Measurements from ENCODE around the gene CAMSAP1.

DNA sequence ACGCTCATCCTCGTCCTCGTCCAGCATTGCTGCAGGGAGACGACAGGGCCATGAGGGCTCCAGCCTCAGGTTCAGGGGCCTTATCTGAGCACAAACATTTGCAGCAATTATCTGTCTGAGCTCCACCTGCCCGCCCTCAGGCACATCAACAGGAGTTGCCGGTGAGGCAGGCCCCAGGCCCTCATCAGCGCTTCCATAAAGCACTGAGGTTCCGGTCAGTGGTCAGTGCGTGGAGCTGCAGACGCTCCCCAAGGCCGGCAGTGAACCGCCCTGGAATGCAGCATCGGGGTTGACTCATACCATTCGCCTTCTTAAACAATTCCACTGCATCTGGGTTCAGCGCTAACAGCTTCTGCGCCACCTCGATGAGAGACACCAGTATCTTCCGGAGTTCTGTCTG, 38.6 kb upstream of the CAMSAP1 start:
- TF ChIP-seq EZH2 (IDR thresholded peaks at IDR 0.05; ENCODE audit: insufficient read depth, poor library complexity, severe bottlenecking) (no peak), EZH2phosphoT487 (IDR thresholded peaks at IDR 0.05; ENCODE audit: insufficient read depth, low read depth) (no peak)

Data from GM23248 (cell line).